ENCODE results near the gene PCBP2. TPM values are rescaled to one million over a fixed set of nuclear protein-coding genes. Genes with fewer than 3 reads are reported as not detected.

The PCBP2 gene
- total RNA-seq, 1 donor from 2014 or later: 488 TPM

DNA sequence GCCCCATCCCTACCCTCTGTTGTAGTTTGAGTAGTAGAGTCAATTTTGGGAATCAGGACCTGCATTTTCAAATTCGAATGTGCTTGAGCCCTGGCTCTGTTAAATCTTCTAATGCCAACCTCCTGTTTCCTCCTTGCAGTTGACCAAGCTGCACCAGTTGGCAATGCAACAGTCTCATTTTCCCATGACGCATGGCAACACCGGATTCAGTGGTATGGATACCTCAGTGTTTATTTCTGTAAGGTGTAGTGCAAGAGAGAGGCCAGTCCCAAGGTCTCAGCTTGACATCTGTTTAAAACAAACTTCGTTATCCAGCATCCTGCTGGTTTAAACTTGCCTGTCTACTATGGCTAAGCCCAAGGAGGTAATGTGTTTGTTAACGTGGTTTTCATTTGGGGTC, 15.2 kb downstream of the PCBP2 start:
- Histone ChIP-seq H3K36me3 (peaks cover 4 to 100% of the 10 kb centered on the region in 2 donors), H3K4me1 (peaks cover 12% of the 10 kb centered on the region), H3K9me3 (no peaks in the 10 kb centered on the region), H3K27ac (no peak overlapping the region), H3K4me3 (no peak overlapping the region), H3K27me3 (no peaks in the 10 kb centered on the region)
- TF ChIP-seq POLR2AphosphoS5 (IDR thresholded peaks at IDR 0.05; ENCODE audit: insufficient read depth in 1 of 2, low read depth in 1 of 2): no peak
- no peak for TF ChIP-seq POLR2A (IDR thresholded peaks at IDR 0.05)
- TF ChIP-seq, protein P1, sequence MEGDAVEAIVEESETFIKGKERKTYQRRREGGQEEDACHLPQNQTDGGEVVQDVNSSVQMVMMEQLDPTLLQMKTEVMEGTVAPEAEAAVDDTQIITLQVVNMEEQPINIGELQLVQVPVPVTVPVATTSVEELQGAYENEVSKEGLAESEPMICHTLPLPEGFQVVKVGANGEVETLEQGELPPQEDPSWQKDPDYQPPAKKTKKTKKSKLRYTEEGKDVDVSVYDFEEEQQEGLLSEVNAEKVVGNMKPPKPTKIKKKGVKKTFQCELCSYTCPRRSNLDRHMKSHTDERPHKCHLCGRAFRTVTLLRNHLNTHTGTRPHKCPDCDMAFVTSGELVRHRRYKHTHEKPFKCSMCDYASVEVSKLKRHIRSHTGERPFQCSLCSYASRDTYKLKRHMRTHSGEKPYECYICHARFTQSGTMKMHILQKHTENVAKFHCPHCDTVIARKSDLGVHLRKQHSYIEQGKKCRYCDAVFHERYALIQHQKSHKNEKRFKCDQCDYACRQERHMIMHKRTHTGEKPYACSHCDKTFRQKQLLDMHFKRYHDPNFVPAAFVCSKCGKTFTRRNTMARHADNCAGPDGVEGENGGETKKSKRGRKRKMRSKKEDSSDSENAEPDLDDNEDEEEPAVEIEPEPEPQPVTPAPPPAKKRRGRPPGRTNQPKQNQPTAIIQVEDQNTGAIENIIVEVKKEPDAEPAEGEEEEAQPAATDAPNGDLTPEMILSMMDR (IDR thresholded peaks at IDR 0.05): no peak
- DNase-seq (ENCODE audit: extremely low spot score in 2 of 2): no peak
- intact Hi-C loops (cut with DNase I): no loop called here

DNA sequence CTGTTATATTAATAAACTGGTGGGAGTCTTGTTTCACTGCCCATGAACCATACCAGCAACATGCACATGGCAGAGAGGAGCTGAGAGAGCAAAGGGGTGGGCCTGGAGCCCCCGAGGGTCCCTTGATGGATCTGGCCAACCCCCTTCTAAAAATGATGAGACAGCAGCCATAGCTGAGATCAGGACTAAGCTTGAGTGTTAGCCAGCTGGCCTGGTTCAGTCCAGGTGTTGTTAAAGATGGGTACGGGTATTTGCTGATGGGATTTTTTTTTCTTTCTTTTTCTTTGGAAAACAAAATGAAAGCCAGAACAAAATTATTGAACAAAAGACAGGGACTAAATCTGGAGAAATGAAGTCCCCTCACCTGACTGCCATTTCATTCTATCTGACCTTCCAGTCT, 16.0 kb downstream of the PCBP2 start:
- intact Hi-C loops (cut with DNase I): no loop called here
- Histone ChIP-seq H3K36me3 (peaks cover 4 to 96% of the 10 kb centered on the region in 2 donors), H3K27ac (no peak overlapping the region), H3K4me3 (no peak overlapping the region), H3K4me1 (peaks cover 9% of the 10 kb centered on the region), H3K27me3 (no peaks in the 10 kb centered on the region), H3K9me3 (no peaks in the 10 kb centered on the region)
- no peak for DNase-seq (ENCODE audit: extremely low spot score in 2 of 2)
- TF ChIP-seq, protein P1 (IDR thresholded peaks at IDR 0.05): no peak
- no peak for TF ChIP-seq POLR2A (IDR thresholded peaks at IDR 0.05)
- TF ChIP-seq POLR2AphosphoS5 (IDR thresholded peaks at IDR 0.05; ENCODE audit: insufficient read depth in 1 of 2, low read depth in 1 of 2): no peak

DNA sequence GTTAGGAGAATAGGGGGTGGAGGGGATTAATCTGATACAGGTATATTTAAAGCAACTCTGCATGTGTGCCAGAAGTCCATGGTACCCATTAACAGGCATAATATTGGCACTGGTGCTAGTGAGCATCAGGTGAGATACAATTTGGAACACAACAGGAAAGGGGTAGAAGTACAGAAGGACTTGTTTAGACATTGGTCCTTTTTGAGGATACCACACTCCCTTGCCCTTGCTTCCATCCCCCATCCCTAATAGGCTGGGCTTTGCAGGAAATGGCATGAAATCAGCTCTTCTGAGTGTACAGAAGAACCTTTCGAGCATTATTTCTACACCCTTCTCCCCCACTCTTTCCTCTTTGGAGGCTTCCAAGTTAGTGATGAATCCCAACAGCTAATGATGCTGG, 16.4 kb downstream of the PCBP2 start:
- Histone ChIP-seq H3K36me3 (peaks cover 4 to 95% of the 10 kb centered on the region in 2 donors), H3K4me3 (no peak overlapping the region), H3K4me1 (peaks cover 5% of the 10 kb centered on the region), H3K27me3 (no peaks in the 10 kb centered on the region), H3K9me3 (no peaks in the 10 kb centered on the region), H3K27ac (no peak overlapping the region)
- intact Hi-C loops (cut with DNase I): no loop called here
- no peak for DNase-seq (ENCODE audit: extremely low spot score in 2 of 2)
- TF ChIP-seq POLR2A (IDR thresholded peaks at IDR 0.05): no peak
- TF ChIP-seq, protein P1 (IDR thresholded peaks at IDR 0.05): no peak

DNA sequence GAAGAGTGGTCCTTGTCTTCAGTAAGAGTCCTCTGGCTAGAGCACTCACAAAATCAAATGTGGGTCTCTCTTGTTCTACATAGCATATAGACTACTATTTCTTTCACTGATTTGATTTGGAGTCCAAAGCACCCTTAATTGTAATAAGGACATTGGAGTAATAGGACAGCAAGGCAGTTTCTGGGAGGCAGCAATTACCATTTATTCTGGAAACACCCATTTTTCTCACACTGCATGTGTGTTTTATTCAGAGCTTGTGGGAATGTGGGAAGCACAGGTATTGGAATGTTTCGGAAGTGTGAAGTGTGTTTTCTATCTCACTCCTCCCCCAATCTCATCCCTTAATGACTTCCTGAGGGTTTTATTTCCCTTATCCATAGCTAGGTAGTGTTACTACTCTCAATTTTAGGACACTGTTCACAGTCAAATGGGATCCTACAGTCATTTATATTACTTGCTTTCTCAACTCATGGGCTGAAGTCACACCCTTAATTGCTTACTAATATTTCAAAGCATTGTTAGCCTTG, 20.2 kb downstream of the PCBP2 start:
- intact Hi-C loops (cut with DNase I): no loop called here
- no peak for DNase-seq (ENCODE audit: extremely low spot score in 2 of 2)
- H3K4me3 ChIP-seq: no peak overlapping the region
- TF ChIP-seq POLR2A (IDR thresholded peaks at IDR 0.05) (no peak), POLR2AphosphoS5 (IDR thresholded peaks at IDR 0.05; ENCODE audit: insufficient read depth in 1 of 2, low read depth in 1 of 2) (no peak)
- TF ChIP-seq, protein P1 (IDR thresholded peaks at IDR 0.05): no peak
- H3K4me1 ChIP-seq: peaks cover 20% of the 10 kb centered on the region
- H3K27ac ChIP-seq: no peak overlapping the region
- no peaks in the 10 kb centered on the region for H3K9me3 ChIP-seq
- H3K27me3 ChIP-seq: no peaks in the 10 kb centered on the region
- peaks cover 4 to 94% of the 10 kb centered on the region in 2 donors for H3K36me3 ChIP-seq

DNA sequence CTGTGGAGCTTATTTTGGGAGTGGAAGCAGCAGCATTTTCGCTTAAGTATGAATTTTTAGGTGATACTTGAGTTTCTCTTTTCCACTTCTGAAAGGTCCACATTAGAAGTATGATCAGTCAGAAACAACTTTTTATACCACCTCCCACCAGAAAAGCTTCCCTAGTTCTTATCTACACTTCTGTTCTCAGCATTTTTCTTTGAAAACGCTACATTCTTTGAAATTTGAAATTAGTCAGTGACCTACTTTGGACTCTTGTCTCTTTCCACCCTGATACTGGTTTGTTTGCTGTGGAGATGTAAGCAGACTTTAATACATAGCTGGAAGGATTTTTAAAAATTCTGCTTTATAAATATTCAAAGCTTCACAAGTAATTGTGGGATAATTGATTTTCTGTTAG, 22.2 kb downstream of the PCBP2 start:
- no peak overlapping the region for H3K27ac ChIP-seq
- peaks cover 0 to 92% of the 10 kb centered on the region in 2 donors for H3K36me3 ChIP-seq
- H3K27me3 ChIP-seq: no peaks in the 10 kb centered on the region
- H3K9me3 ChIP-seq: no peaks in the 10 kb centered on the region
- TF ChIP-seq POLR2A (IDR thresholded peaks at IDR 0.05) (no peak), POLR2AphosphoS5 (IDR thresholded peaks at IDR 0.05; ENCODE audit: insufficient read depth in 1 of 2, low read depth in 1 of 2) (no peak)
- TF ChIP-seq, protein P1 (IDR thresholded peaks at IDR 0.05): no peak
- H3K4me3 ChIP-seq: no peak overlapping the region
- H3K4me1 ChIP-seq: peaks cover 21% of the 10 kb centered on the region
- intact Hi-C loops (cut with DNase I): no loop called here
- DNase-seq (ENCODE audit: extremely low spot score in 2 of 2): no peak
